ENCODE measurements around the gene CAMK2N1. TPM values are rescaled to one million over a fixed set of nuclear protein-coding genes. Genes with fewer than 3 reads are reported as not detected.

The CAMK2N1 gene
- total RNA-seq, 1 donor from 2014 or later = 1.9 TPM

DNA sequence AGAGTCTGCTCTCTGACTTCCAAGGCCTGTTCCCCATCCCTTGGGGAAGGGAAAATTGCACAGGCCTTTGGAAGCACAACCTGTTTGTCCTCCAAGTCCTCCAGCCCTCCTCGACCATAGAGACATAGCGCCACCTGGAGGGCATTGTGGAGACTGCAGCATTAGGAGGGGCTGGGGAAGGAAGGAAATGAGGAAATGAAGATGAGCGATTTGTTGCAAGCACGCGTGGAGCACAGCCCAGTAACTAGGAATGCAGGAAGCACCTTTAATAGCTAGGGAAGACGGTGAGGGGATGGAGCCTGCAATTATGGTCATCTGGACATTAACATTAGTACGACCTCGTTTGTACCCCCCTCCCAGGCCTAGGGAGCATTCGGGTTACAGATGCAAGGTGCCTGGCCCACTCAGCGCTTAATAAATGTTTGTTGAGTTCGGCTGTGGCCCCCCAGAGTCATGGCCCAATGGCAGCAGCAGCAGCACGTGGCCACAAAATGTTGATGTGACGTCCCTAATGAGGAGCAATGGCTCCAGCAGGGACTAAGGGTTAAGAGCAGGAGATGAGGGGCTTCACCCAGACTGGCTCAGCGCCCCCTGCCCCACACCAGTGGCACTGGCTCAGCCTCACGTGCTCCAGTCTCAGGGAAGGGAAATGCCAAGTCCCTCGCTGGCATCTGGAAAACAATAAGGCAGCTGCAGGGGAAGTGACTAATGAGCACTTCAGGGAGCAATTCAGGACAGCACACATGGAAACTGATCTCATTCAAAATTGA lies 8.0 kb upstream of the CAMK2N1 start:
- no peak overlapping the region for H3K27ac Mint-ChIP-seq
- H3K27me3 Mint-ChIP-seq (ENCODE audit: insufficient read depth) = peaks cover 14% of the 10 kb centered on the region
- peaks cover 18% of the 10 kb centered on the region for H3K4me1 Mint-ChIP-seq (ENCODE audit: low read depth)
- H3K4me3 Mint-ChIP-seq = no peak overlapping the region
- no peaks in the 10 kb centered on the region for H3K9me3 Mint-ChIP-seq
- H3K36me3 Mint-ChIP-seq (ENCODE audit: low read depth) = peaks cover 2% of the 10 kb centered on the region
- intact Hi-C loops (cut with micrococcal nuclease) = loop anchor here (1.0 to 5.0 kb wide), 8 partner anchors 62 to 576 kb away; no protein-coding TSS in a partner anchor
- DNase-seq (ENCODE audit: low spot score) = peak; percentile 70

DNA sequence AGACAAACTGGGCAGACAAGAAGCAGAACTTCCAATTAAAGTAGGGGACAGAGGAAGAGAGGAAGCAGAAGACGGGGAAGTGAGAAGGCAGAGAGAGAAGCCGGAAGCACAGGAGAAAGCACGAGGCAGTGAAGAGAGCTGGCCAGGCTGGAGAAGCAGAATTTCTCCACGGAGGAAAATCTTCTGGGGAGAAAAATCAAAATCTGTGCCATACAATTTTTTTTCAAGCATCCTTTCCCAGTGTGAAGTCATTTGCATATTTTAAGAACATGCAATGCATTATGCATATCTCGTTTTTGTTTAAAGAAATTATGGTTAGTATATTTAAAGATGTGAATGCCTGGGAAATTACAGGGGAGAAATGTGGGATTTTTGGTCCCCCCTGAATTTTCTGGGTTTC lies 7.3 kb upstream of the CAMK2N1 start:
- Mint-ChIP-seq H3K4me1 (ENCODE audit: low read depth) (peaks cover 18% of the 10 kb centered on the region), H3K4me3 (no peak overlapping the region), H3K36me3 (ENCODE audit: low read depth) (no peaks in the 10 kb centered on the region), H3K9me3 (no peaks in the 10 kb centered on the region), H3K27me3 (ENCODE audit: insufficient read depth) (peaks cover 14% of the 10 kb centered on the region), H3K27ac (no peak overlapping the region)
- intact Hi-C loops (cut with micrococcal nuclease) = loop anchor here (1.0 to 5.0 kb wide), 6 partner anchors 61 to 326 kb away; no protein-coding TSS in a partner anchor
- DNase-seq (ENCODE audit: low spot score) = no peak

DNA sequence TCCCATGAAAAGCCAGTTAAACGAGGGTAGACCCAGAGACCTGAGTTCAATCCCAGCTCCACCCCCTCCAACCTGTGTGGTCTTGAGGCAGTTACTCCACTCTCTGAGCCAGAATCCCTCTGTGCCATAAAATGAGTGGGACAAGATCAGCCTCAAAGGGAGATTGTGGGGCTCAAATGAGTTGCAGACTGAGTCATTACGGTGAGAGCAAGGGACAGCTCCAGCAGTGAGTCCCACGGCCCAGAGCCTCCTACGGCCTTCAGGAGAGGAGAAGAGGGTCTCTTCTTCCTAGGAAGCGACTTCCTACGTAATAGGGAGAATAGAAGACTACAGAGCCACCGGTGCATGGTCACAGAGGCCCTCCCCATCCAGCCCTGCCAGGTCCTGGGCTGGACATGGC lies 6.7 kb upstream of the CAMK2N1 start:
- Mint-ChIP-seq H3K4me3 (no peak overlapping the region), H3K9me3 (no peaks in the 10 kb centered on the region), H3K4me1 (ENCODE audit: low read depth) (peaks cover 18% of the 10 kb centered on the region), H3K27me3 (ENCODE audit: insufficient read depth) (peaks cover 19% of the 10 kb centered on the region), H3K36me3 (ENCODE audit: low read depth) (no peaks in the 10 kb centered on the region), H3K27ac (no peak overlapping the region)
- intact Hi-C loops (cut with micrococcal nuclease) = loop anchor here (1.0 to 5.0 kb wide), 6 partner anchors 60 to 325 kb away; no protein-coding TSS in a partner anchor
- DNase-seq (ENCODE audit: low spot score) = no peak

DNA sequence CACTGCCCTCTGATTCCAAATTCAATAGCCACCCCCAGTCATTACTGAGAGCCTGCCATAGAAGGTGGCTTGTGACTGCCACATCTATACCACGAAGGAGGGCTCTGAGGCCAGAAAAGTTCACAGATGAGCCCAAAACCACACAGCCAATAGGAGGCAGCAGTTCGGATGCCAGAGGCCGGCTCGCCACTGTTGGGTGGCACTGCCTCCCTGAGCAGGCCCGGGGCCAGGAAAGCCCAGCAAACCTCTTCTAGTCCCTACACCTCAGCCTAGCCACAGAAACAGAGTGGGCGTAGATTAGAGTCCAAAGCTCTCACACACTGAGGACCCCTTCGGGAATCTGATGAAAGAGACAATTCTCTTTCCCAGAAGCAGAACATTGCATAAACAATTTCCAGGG lies 5.9 kb upstream of the CAMK2N1 start:
- intact Hi-C loops (cut with micrococcal nuclease) = loop anchor here (5.0 kb wide), 2 partner anchors 60 to 325 kb away; no protein-coding TSS in a partner anchor
- Mint-ChIP-seq H3K9me3 (no peaks in the 10 kb centered on the region), H3K27ac (no peak overlapping the region), H3K27me3 (ENCODE audit: insufficient read depth) (peaks cover 28% of the 10 kb centered on the region), H3K36me3 (ENCODE audit: low read depth) (no peaks in the 10 kb centered on the region), H3K4me3 (no peak overlapping the region), H3K4me1 (ENCODE audit: low read depth) (peaks cover 18% of the 10 kb centered on the region)
- no peak for DNase-seq (ENCODE audit: low spot score)

DNA sequence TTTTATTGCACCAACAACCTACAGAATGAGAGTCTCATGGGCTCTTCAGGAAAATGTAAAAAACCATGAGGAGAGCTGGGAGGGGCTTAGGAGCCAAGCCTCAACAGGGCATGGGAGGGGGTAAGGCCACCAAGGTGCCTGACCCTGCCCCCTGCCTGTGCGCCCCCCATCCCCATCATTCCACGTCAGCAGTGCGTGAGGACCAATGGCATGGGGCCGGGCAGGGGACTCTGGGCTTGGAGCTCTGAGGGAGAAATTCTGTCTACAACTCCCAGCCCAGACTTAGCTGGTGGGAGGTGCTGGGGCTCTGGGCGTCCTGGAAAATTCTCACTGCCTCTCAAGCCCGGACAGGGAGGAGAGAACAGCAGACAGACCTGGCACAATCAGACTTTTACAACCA lies 5.2 kb upstream of the CAMK2N1 start:
- no peaks in the 10 kb centered on the region for H3K9me3 Mint-ChIP-seq
- H3K4me1 Mint-ChIP-seq (ENCODE audit: low read depth) = peaks cover 12% of the 10 kb centered on the region
- H3K27ac Mint-ChIP-seq = no peak overlapping the region
- H3K27me3 Mint-ChIP-seq (ENCODE audit: insufficient read depth) = peaks cover 31% of the 10 kb centered on the region
- no peak for DNase-seq (ENCODE audit: low spot score)
- H3K36me3 Mint-ChIP-seq (ENCODE audit: low read depth) = no peaks in the 10 kb centered on the region
- no peak overlapping the region for H3K4me3 Mint-ChIP-seq
- intact Hi-C loops (cut with micrococcal nuclease) = loop anchor here (5.0 kb wide), 2 partner anchors 59 to 324 kb away; no protein-coding TSS in a partner anchor

DNA sequence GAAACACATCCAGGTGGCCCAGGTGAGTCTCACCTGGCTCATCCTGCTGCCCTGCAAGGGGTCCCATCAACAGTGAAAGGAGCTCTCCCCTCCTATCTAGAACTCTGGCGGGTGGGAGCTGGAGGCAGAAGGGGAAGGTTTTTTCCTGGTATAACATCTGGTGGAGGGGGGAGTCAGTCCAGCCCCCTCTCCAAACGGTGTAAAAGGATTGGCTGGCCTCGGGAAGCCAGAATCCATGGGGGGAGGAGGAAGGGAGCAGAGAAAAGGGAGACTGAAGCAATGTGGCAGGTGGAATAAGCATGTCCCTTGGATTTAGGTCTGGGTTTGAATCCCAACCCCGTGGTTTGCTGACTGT lies 1.2 kb upstream of the CAMK2N1 start:
- Mint-ChIP-seq H3K9me3 (no peaks in the 10 kb centered on the region), H3K36me3 (ENCODE audit: low read depth) (peaks cover 2% of the 10 kb centered on the region), H3K4me3 (peak overlapping the region; percentile 50), H3K27ac (peak overlapping the region; percentile 30), H3K4me1 (ENCODE audit: low read depth) (no peaks in the 10 kb centered on the region), H3K27me3 (ENCODE audit: insufficient read depth) (peaks cover 47% of the 10 kb centered on the region)
- intact Hi-C loops (cut with micrococcal nuclease) = loop anchor here (10.0 kb wide), 1 partner anchor 1852 kb away; the partner anchor contains the start of gene PAX7
- no peak for DNase-seq (ENCODE audit: low spot score)

DNA sequence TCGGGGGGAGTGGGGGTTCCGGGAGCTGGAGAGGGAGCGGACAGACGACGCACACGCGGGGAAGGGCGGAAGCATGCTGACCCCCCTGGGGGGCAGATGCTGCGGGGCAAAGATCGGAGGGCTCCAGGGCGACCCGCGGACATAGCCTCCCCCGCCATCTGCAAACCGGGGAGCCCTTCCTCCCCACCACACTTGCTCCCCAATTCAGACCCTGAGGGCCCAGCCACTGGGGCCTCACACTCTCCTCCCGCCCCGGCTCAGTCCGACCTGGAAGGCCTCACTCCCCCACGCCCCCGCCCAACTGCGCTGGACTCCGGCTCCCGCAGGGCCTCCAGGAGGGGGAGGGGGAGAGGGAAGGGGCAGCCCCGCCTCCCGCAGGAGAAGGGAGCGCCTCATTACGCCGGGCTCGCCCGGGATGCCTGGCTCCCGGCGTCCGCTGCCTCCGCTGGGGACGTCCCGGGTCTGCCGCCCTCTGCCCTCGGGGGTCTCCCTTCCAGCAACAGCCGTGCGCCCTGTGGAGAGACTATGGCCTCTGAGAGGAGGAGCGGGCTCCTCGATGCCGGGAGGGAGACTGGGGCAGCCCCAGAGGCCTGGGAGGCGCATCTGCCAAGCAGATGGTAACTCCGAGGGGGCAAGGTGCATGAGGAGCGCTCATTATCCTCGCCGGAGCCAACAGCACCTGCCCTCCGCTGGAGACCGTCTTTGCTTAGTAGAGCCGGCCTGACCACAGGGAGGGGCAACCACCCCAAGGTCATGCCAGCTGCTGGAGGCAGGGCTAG lies 636 bp upstream of the CAMK2N1 start:
- no peak for DNase-seq (ENCODE audit: low spot score)
- H3K36me3 Mint-ChIP-seq (ENCODE audit: low read depth) = peaks cover 2% of the 10 kb centered on the region
- H3K27me3 Mint-ChIP-seq (ENCODE audit: insufficient read depth) = peaks cover 53% of the 10 kb centered on the region
- intact Hi-C loops (cut with micrococcal nuclease) = loop anchor here (1.0 to 10.0 kb wide), 2 partner anchors 22 to 1852 kb away; partner anchors contain the start of genes MUL1 and PAX7
- peak overlapping the region; percentile 30 for H3K27ac Mint-ChIP-seq
- peak overlapping the region; percentile 50 for H3K4me3 Mint-ChIP-seq
- no peaks in the 10 kb centered on the region for H3K9me3 Mint-ChIP-seq
- no peaks in the 10 kb centered on the region for H3K4me1 Mint-ChIP-seq (ENCODE audit: low read depth)

DNA sequence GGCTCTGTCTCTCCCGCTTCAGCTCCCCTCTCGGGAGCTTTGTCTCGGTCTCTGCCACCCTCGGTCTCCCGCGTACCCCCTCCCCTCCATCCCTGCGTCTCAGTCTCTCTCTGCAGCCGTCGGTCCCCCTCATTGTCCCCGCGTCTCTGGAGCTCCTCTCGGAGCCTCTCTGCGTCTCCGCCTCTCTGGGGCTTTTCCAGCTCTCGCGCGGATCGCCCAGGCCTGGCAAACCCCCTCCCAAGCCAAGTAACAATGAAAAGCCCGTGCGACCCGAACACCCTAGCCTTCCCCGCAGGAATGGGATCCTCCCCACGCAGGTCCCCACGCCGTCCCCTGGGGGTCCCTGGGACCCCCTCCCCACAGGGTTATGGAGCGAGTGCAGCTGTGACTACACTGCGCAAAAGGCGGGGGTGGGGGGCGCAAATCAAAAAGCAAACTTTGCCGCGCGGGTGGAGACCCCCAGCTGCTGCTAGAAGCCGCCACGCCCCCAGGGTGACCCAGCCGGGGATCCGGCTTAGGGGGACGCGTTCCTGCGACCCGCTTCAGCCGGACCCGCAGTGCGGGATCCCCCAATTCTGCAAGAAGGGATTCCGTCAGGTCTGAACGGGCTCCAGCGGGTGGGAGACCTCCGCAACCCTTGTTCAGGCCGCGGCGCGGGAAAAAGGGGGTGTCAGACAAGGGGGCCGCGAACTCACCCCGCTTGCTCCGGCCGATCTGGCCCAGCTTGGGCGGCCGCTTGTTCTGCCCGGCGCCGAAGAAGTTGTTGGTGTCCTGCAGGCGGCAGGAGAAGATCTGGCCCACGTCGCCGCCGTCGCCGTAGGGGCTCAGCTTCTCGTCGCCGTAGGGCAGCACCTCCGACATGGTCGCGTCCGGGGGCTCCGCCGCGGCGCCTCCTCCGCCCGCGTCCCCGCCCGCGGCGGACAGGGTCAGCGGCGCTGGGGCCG lies 1.2 kb downstream of the CAMK2N1 start:
- Mint-ChIP-seq H3K36me3 (ENCODE audit: low read depth) (peaks cover 2% of the 10 kb centered on the region), H3K27me3 (ENCODE audit: insufficient read depth) (peaks cover 66% of the 10 kb centered on the region), H3K9me3 (no peaks in the 10 kb centered on the region), H3K4me3 (peak overlapping the region; percentile 68), H3K27ac (peak overlapping the region; percentile 55), H3K4me1 (ENCODE audit: low read depth) (no peaks in the 10 kb centered on the region)
- intact Hi-C loops (cut with micrococcal nuclease) = loop anchor here (10.0 kb wide), 1 partner anchor 1850 kb away; the partner anchor contains the start of gene PAX7
- no peak for DNase-seq (ENCODE audit: low spot score)

DNA sequence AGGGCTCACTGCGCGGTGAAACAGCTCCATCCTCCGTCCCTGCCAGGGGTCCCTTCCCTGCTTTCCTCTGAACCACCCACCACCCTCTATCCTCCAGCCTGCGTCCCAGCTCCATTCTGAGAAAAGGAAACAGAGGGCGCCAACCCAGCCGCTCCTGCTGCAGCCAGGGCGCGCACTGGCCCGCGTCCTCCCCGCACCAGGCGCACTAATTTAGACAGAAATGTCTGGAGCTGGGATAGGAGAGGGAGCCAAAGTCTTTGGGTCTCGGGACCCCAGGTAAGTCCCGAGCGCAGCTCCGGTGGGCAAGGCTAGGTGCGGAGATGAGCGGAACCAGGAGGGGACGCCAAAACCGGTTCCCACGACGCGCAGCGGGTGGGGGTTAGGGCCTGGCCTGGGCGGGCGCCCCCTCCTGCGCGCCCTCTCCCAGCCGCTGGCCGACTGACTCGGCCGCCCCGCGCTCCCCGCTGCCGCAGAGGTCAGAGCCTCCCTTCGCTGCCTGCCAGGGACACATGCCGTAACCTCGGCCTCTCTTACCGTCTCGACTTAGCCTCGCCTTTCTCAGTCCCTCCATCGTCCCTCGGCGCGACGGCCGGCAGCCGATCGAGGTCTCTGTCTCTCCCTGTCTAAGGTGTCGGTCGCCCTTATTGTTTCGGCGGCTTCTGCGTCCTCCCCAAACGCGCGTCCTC lies 2.0 kb downstream of the CAMK2N1 start:
- Mint-ChIP-seq H3K27me3 (ENCODE audit: insufficient read depth) (peaks cover 73% of the 10 kb centered on the region), H3K27ac (peak overlapping the region; percentile 55), H3K4me1 (ENCODE audit: low read depth) (no peaks in the 10 kb centered on the region), H3K36me3 (ENCODE audit: low read depth) (peaks cover 2% of the 10 kb centered on the region), H3K9me3 (no peaks in the 10 kb centered on the region), H3K4me3 (peak overlapping the region; percentile 68)
- intact Hi-C loops (cut with micrococcal nuclease) = loop anchor here (10.0 kb wide), 1 partner anchor 1849 kb away; the partner anchor contains the start of gene PAX7
- DNase-seq (ENCODE audit: low spot score) = no peak

DNA sequence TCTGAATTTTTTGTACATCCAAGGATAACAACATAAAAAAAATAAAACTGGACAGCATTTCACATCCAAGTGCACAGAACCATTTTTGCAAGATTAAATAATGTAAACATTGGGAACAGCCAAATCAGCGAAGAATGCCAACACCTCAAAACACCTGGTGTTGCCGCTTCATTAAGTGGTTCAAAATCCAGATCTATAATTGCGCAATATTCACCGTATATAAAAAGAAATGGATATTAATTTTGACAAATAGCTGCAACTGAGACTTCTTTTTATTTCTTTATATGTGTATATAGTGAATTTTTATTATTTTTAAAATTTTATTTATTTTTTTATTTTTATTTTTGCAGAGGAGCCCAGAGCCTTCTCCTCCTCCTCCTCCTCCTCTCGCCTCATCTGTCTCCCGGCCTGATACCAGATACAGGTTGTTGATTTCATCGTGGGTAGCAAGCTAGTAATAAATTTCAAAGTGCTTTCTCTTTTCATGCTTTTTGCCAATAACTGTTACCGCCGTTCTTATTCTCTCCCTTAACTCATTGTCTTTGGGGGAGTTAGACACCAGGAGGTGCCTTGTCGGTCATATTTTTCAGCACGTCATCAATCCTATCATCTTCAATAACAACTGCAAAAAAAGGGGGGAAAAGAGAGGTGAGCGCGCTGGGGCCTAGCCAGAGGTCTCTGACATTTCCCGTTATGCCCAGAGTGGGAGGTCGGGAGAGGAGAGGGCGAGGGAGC lies 2.7 kb downstream of the CAMK2N1 start:
- intact Hi-C loops (cut with micrococcal nuclease) = loop anchor here (10.0 kb wide), 1 partner anchor 1848 kb away; the partner anchor contains the start of gene PAX7
- peak overlapping the region; percentile 47 for H3K4me3 Mint-ChIP-seq
- no peaks in the 10 kb centered on the region for H3K9me3 Mint-ChIP-seq

More for the DNA sequence above, 2.7 kb downstream of the CAMK2N1 start:
- DNase-seq (ENCODE audit: low spot score) = no peak
- H3K4me1 Mint-ChIP-seq (ENCODE audit: low read depth) = no peaks in the 10 kb centered on the region
- no peak overlapping the region for H3K27ac Mint-ChIP-seq
- peaks cover 80% of the 10 kb centered on the region for H3K27me3 Mint-ChIP-seq (ENCODE audit: insufficient read depth)
- peaks cover 2% of the 10 kb centered on the region for H3K36me3 Mint-ChIP-seq (ENCODE audit: low read depth)

All from activated T-helper 1 cell treated with anti-CD3 and anti-CD28 coated beads, Interleukin-12 subunit alpha, Interleukin-12 subunit beta, Interleukin-2, Interleukin-4 antibody, amounts not matched to agents 30 ng/mL and 10 ng/mL and 1 ng/mL, durations not matched to agents 14 hours and 24 hours and 36 hours (primary cell).